EL (cell line): ENCODE measurements around the gene FAM107B.
"Not testable (repeated sequence)": the region's sequence is repeated elsewhere in the genome, so short reads cannot be mapped to it uniquely, and the experiment has no call there.

Source experiments
- DNase-seq: peaks from one replicate; pipeline ENCODE4 v3.0.0-alpha.2; 2016

The FAM107B gene

GRCh38 chr10:14774797-14775196 is at the start of gene FAM107B:
FAM107B (minus strand) TSS chr10:14774897; CDS start chr10:14774663, 234 bp downstream.
- no peak for DNase-seq

- DNase-seq, result no peak
Observed at GRCh38 chr10:14823966-14824365, 49.3 kb upstream of the FAM107B start.

- DNase-seq, result peak; percentile 56
Observed at GRCh38 chr10:14822879-14823755, 48.4 kb upstream of the FAM107B start.

- DNase-seq, result no peak
Observed at GRCh38 chr10:14821635-14822375, 47.1 kb upstream of the FAM107B start.

GRCh38 chr10:14820775-14821154 is 46.1 kb upstream of the FAM107B start:
- DNase-seq, result no peak

- DNase-seq, result peak; percentile 87
Observed at GRCh38 chr10:14820010-14820774, 45.5 kb upstream of the FAM107B start.

- not testable (repeated sequence) for DNase-seq
Observed at GRCh38 chr10:14816717-14817116, 42.0 kb upstream of the FAM107B start.

GRCh38 chr10:14815681-14816080 is 41.0 kb upstream of the FAM107B start:
- DNase-seq, result no peak

- peak; percentile 9 for DNase-seq
Observed at GRCh38 chr10:14812271-14812670, 37.6 kb upstream of the FAM107B start.

- DNase-seq, result no peak
Observed at GRCh38 chr10:14810969-14811953, 36.6 kb upstream of the FAM107B start.

- no peak for DNase-seq
Observed at GRCh38 chr10:14806318-14806717, 31.6 kb upstream of the FAM107B start.

GRCh38 chr10:14803827-14804226 is 29.1 kb upstream of the FAM107B start:
- DNase-seq, result no peak

- no peak for DNase-seq
Observed at GRCh38 chr10:14801723-14802122, 27.0 kb upstream of the FAM107B start.

- DNase-seq, result no peak
Observed at GRCh38 chr10:14800397-14800796, 25.7 kb upstream of the FAM107B start.

- no peak for DNase-seq
Observed at GRCh38 chr10:14798636-14799035, 23.9 kb upstream of the FAM107B start.

GRCh38 chr10:14787938-14788337 is 13.2 kb upstream of the FAM107B start:
- peak; percentile 39 for DNase-seq

- no peak for DNase-seq
Observed at GRCh38 chr10:14784459-14785055, 9.9 kb upstream of the FAM107B start.

GRCh38 chr10:14782691-14783363 is 8.1 kb upstream of the FAM107B start:
- DNase-seq, result peak; percentile 96

GRCh38 chr10:14781763-14782162 is 7.1 kb upstream of the FAM107B start:
- DNase-seq, result no peak

GRCh38 chr10:14779001-14779651 is 4.4 kb upstream of the FAM107B start:
- DNase-seq, result peak; percentile 86
